ENCODE data around the gene MATR3. TPM values are rescaled to one million over a fixed set of nuclear protein-coding genes. Genes with fewer than 3 reads are reported as not detected.
"Not testable (repeated sequence)": the region's sequence is repeated elsewhere in the genome, so short reads cannot be mapped to it uniquely, and the experiment has no call there.

Gene MATR3
- total and polyA plus RNA-seq, 2 of the 4 experiments (the other 2 are of a cell fraction) = 81.4 to 367 TPM

DNA sequence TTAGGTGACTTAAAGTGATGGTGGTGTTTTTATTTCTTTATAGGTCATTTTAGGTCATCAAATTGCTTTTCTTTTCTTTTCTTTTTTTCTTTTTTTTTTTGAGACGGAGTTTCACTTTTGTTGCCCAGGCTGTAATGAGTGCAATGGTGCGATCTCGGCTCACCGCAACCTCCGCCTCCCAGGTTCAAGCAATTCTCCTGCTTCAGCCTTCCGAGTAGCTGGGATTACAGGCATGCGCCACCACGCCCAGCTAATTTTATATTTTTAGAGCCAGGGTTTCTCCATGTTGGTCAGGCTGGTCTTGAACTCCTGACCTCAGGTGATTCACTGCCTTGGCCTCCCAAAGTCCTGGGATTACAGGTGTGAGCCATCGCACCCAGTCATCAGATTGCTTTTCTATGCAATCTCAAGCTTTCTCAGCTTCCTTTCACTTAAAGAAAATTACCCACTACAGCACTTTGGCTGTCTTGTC lies 17.2 kb downstream of the MATR3 start:
- H3K14ac ChIP-seq (replicated peaks; ENCODE audit: low read depth, low read length); H4K8ac ChIP-seq (ENCODE audit: low read depth in 2 of 2, low read length in 2 of 2); in situ Hi-C loops (cut with MboI; ENCODE audit: low sequenced_read_pairs); H3K56ac ChIP-seq (ENCODE audit: extremely low read depth, insufficient read depth, low read length); H2AFZ ChIP-seq (replicated peaks; ENCODE audit: low read length, poor library complexity); H2AK9ac ChIP-seq (replicated peaks; ENCODE audit: low read depth, low read length, poor library complexity); BruUV-seq (replicated peaks); H3K18ac ChIP-seq (ENCODE audit: low read depth, low read length); H3K9me3 ChIP-seq (ENCODE audit: control insufficient read depth, insufficient read depth, low read length); H3K4me3 ChIP-seq (ENCODE audit: insufficient read depth, low read depth, low read length); H3K9ac ChIP-seq (ENCODE audit: low read depth, low read length); H3K23ac ChIP-seq (ENCODE audit: low read depth, low read length); H3K27ac ChIP-seq (ENCODE audit: insufficient read depth, low read length); DNase-seq; H3K4me1 ChIP-seq (ENCODE audit: control insufficient read depth, insufficient read depth, low read length); H2AK5ac ChIP-seq (ENCODE audit: low read depth, low read length); intact Hi-C loops (cut with micrococcal nuclease); H3K9me1 ChIP-seq (ENCODE audit: insufficient read depth, low read length); H2BK15ac ChIP-seq (ENCODE audit: low read depth, low read length); H4K91ac ChIP-seq (ENCODE audit: insufficient read depth, low read depth, low read length); H4K5ac ChIP-seq (ENCODE audit: low read depth, low read length); dilution Hi-C loops (cut with HindIII; ENCODE audit: low sequenced_read_pairs, unreplicated experiment); H2BK120ac ChIP-seq (ENCODE audit: low read depth, low read length); H3K36me3 ChIP-seq (ENCODE audit: control insufficient read depth, insufficient read depth, low read length); ATAC-seq (ENCODE audit: low read depth); H3K27me3 ChIP-seq (ENCODE audit: control insufficient read depth, insufficient read depth, low read length); H3K4ac ChIP-seq (ENCODE audit: low read depth, low read length); POLR2A ChIA-PET (ENCODE audit: unreplicated experiment); H2BK20ac ChIP-seq (ENCODE audit: low read depth, low read length); H3K4me2 ChIP-seq (ENCODE audit: low read depth, low read length): not testable (repeated sequence)
- Histone ChIP-seq H3K79me1 (ENCODE audit: low read depth in 1 of 2, low read length in 2 of 2) (peaks cover 0 to 35% of the 10 kb centered on the region in 2 experiments; a peak in 2 of 4 replicates), H4K20me1 (ENCODE audit: insufficient read depth, low read length) (peaks cover 93% of the 10 kb centered on the region), H2BK5ac (ENCODE audit: low read depth, low read length, poor library complexity, severe bottlenecking) (peak overlapping the region; percentile 13)
- CTCF ChIA-PET = interaction anchor here (1.5 kb wide), 1 partner anchor 10 kb away, joined by 3 read pairs; no protein-coding TSS in a partner anchor
- 88% methylated on average over 7 of the region's 9 CpGs; no CpG with 5 or more reads in 1 of the 2 experiments for WGBS, 2 experiments (ENCODE audit: extremely low coverage in 2 of 2, insufficient read length in 1 of 2)

All from IMR-90 (cell line).